Neuron (in vitro differentiated cells): ENCODE measurements around the gene PTPN13.

Source experiments
- H2AFZ ChIP-seq: one replicate; pipeline ENCODE4 v1.6.1; 2013; ENCODE audit warnings: low read depth, mild to moderate bottlenecking, inconsistent platforms, low read length, moderate library complexity
- H3K27me3 ChIP-seq: one replicate; pipeline ENCODE4 v1.6.1; 2013; ENCODE audit warnings: low read length; ENCODE audit not compliant: insufficient read depth
- H3K36me3 ChIP-seq: one replicate; pipeline ENCODE4 v1.6.1; 2013; ENCODE audit warnings: low read length; ENCODE audit not compliant: insufficient read depth
- H3K4me1 ChIP-seq: one replicate; pipeline ENCODE4 v1.6.1; 2013; ENCODE audit warnings: low read length; ENCODE audit not compliant: insufficient read depth
- H3K4me3 ChIP-seq: 2 replicates; pipeline ENCODE4 v1.5.1; 2013; ENCODE audit warnings: mild to moderate bottlenecking, low read length, moderate library complexity
- H3K9me3 ChIP-seq: one replicate; pipeline ENCODE4 v1.6.1; 2013; ENCODE audit warnings: low read length

The PTPN13 gene

GRCh38 chr4:86853209-86853608 is 259.1 kb downstream of the PTPN13 start:
- no peak overlapping the region for H3K4me3 ChIP-seq

DNA sequence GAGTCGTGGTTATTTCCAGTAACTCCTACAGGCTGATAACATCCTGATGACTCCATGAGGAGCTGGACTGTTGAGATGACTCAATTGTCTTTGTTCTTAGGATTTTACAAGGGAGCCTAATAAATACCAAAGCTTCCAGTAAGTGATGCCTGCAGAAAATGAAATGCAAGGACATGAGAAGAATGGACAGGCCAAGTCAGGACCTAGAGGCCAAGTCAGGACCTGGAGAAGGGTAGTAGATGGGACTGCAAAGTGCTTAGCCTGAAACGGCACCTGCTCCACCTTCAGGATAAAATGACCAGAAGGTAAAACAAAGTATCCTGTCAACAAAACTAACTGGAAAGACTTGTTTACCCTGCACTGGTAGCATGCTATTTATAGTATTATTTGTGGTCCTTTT is 261.5 kb downstream of the PTPN13 start:
- no peak overlapping the region for H2AFZ ChIP-seq
- no peaks in the 10 kb centered on the region for H3K4me1 ChIP-seq
- H3K9me3 ChIP-seq = no peaks in the 10 kb centered on the region
- no peak overlapping the region for H3K4me3 ChIP-seq
- H3K36me3 ChIP-seq = no peaks in the 10 kb centered on the region
- H3K27me3 ChIP-seq = no peaks in the 10 kb centered on the region

More at GRCh38 chr4:86853209-86853608, 259.1 kb downstream of the PTPN13 start:
- no peaks in the 10 kb centered on the region for H3K27me3 ChIP-seq
- H3K4me1 ChIP-seq = no peaks in the 10 kb centered on the region
- no peak overlapping the region for H2AFZ ChIP-seq
- H3K9me3 ChIP-seq = no peaks in the 10 kb centered on the region
- no peaks in the 10 kb centered on the region for H3K36me3 ChIP-seq

DNA sequence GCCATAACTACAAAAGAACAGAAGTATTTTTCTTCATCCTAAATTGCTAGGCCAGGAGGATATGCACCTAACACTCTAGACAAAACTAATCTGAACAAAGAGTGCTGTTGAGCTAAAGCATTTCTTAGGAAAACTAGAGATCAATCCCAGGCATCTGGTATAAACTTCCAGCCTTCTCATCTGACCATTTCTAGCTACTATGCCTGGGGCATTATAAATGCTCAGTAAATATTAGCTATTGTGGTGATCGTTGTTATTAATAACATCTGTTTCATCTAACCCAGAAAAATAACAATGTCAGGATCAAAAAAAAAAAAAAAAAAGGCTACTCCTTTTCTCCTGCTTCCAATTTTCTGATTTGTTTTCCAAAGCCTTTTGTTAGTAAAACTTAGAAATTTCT is 262.8 kb downstream of the PTPN13 start:
- Histone ChIP-seq H3K27me3 (no peaks in the 10 kb centered on the region), H3K4me1 (no peaks in the 10 kb centered on the region), H3K36me3 (no peaks in the 10 kb centered on the region), H3K4me3 (no peak overlapping the region), H2AFZ (no peak overlapping the region), H3K9me3 (no peaks in the 10 kb centered on the region)

DNA sequence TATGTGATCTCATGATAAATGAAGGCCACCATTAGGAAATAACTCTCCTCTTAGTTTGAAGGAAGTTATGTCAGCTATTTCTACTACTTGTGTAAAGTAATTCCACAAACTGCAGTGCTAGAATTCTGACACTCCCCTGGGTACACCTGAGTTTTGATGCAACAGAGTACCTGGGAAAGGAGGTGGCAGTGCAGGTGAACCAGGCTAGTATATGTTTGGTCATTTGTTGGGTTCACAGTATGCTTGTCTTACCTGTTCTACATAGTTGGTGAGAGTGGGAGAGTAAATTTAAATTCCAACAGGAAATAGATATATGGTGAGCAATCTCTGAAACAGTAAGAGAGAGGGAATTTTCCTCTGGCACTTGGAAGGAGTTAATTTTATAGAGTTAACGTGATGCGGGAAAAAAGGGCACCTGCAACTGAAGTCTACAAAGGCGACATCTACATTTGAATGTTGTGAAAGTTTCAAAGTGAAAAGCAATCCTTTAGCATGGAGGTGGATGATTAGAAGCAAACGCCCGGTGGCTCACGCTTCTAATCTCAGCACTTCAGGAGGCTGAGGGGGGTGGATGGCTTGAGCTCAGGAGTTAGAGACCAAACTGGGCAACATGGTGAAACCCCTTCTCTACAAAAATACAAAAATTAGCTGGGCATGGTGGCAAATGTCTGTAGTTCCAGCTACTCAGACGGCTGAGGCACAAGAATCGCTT is 263.4 kb downstream of the PTPN13 start:
- no peaks in the 10 kb centered on the region for H3K27me3 ChIP-seq
- H2AFZ ChIP-seq = no peak overlapping the region
- H3K36me3 ChIP-seq = no peaks in the 10 kb centered on the region
- no peaks in the 10 kb centered on the region for H3K4me1 ChIP-seq
- no peak overlapping the region for H3K4me3 ChIP-seq
- H3K9me3 ChIP-seq = no peaks in the 10 kb centered on the region
